SH-SY5Y (cell line): ENCODE results near the gene SMTNL2.

Source experiments
- GATA2 ChIP-seq: IDR thresholded peaks from 2 replicates; pipeline ENCODE4 v1.6.1; 2011; ENCODE audit warnings: mild to moderate bottlenecking, low read depth, low read length
- GATA3 ChIP-seq: IDR thresholded peaks from 2 replicates; pipeline ENCODE4 v1.6.1; 2011; ENCODE audit warnings: low read depth, mild to moderate bottlenecking, low read length, moderate library complexity

DNA sequence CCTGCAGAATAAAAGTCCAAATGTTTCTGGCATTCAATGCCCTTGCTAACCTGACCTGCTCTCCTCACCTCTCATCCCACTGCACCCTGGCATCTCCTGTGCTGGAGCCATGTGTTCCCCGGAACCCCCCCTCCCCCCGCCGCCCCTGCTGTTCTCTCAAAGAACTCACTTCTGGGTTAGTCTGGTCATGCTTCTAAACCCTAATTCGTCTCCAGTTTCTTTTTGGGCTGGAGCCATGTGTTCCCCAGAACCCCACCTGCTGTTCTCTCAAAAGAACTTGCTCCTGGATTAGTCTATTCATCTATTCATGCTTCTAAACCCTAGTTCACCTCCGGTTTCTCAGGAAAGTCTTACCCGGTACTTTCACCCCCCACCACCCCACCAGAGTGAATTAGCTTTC, 58.0 kb downstream of the SMTNL2 start:
- TF ChIP-seq GATA2: no peak
- TF ChIP-seq GATA3: no peak
